Activated gamma-delta T cell (primary cell): Measurements from ENCODE around the gene NMRK1.

Experiments
- DNase-seq: peaks from one replicate; lab custom pipeline; 2025; lab: John Stamatoyannopoulos, UW

The NMRK1 gene

DNA sequence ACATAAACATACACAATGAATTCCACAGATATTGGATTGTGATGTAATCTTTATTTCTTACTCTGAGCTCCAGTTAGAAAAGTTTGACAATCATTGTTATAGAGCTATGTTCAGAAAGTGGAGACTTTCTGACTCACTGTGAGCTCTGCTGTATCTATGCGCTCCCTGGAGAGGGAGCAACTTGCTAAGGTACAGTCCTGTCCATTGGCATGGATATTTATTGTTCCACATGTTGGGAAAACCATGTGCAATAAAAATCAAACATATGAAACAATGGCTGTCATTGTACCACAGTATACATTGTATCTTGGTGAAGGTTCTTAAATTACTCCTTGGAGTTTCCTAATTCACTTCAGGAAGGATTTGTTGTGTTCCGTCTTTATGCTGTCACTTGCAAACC, 26.8 kb downstream of the NMRK1 start:
- no peak for DNase-seq

DNA sequence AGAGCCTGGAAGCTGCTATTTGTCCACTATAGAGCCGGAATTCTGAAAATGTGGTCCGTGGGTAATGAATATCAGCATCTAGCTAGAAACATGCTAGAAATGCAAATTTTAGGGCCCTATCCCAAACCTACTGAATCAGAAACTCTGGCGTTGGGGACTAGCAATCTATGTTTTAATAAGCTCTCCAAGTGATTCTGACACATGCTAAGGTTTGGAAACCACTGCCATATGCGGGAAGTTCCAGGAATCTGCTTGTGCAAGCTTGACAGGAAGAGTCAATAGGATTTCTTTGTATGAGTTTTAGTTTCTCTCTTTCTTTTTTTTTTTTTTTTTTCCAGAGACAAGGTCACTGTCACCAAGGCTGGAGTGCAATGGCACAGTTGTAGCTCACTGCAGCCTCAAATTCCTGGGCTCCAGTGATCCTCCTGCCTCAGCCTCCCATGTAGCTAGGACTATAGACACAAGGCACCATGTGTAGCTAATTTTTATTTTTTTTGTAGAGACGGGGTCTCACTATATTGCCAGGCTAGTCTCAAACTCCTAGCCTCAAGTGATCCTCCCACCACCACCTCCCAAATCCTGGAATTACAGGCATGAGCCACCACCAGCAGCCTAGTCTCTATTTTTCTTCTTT, 33.5 kb downstream of the NMRK1 start:
- no peak for DNase-seq

DNA sequence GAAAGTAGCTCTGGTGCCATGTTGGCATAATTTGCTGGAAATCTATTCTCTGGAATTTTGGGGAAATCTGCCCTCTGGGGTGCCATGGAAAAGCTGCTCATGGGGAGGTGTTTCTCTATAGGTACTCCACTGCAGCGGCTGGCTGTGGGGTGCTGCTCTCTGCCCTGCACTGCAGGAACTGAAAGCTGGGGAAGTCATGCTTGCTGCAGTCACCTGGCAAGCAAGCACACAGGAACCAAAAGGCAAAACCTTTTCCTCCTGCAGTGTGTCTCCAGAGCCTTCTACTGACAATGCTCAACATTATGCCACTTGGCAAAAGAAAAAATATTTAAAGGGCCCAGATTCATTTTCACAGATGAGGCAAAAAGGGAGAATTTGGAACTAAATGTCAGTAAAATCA, 34.1 kb downstream of the NMRK1 start:
- DNase-seq = no peak

DNA sequence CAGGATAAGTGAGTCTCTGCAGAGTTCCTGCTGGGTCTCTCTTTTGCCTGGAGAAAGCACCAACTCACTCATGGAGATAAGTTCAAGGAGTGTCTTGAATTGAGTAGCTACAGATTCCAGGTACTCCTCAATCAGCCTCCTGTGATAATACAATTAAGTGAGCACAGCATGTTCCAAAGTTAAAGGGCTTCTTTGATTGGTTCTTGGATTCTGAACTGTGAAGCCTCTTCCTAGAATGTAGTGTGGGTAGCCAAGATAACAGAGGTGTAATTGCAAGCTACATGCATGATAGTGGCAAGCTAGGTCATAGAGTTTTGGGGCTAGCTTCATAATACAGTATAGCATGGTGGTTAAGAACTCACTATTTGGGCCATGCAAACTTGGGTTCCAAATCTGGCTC, 36.7 kb downstream of the NMRK1 start:
- no peak for DNase-seq

DNA sequence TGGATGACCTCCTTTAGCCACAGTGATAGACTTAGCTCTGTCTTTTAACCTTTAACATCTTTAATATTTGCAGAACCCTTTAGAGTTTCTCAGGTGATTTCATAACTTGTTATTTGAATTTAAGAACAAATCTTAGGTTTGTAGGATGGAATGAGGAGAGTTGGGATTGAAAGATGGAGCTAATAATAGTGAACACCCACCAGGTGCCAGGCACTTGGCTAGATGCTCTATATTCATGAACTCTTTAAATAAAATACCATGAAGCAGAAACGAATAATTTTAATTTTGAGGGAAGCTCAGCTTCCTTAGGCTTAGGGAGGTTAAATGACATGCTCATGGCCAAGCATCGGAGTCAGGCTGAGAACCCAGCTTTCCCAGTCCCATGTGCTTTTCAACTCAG, 40.4 kb downstream of the NMRK1 start:
- no peak for DNase-seq

DNA sequence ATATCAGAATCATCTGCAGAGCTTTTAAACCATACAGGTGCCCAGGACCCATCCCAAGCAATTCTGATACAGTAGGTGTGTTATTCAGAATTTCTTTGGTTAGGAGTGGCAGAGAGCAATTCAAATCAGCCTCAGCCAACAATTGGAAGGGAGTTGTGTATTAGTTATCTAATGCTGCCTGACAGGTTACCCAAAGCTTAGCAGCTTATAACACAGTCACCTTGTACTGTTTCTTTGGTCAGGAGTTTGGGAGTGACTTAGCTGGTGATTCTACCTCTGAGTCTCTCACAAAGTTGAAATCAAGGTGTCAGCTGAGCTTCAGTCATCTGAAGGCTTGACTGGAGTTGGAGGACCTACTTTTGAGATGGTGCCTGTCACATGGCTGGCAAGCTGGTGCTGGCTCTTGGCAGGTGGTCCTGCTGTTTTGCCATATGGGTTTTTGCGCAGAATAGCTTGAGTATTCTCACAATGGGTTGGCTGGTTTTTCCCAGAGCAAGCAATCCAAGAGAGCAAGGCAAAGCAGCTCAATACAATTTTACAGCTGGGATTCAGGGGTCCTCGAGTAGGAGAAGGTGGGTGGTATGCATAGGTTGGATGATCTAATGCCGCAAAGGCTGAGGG, 41.1 kb downstream of the NMRK1 start:
- no peak for DNase-seq

DNA sequence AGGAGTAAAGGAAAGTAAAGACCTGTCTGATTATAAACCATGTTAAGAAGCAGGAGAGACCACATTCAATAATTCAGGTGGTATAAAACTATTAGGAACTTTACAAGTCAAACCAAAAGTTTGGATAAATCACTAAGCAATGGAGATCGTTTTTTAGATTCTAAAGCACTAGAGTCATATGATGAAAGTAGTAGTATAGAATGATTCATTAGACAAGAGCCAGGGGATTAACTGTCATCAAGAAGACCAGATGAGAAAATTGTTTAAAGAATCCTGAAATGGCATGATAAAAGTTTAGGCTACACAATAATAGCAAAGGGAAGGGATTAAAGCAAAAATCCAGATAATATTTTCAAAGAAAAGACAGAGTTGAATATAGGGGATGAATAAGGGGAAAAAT, 46.9 kb downstream of the NMRK1 start:
- no peak for DNase-seq

DNA sequence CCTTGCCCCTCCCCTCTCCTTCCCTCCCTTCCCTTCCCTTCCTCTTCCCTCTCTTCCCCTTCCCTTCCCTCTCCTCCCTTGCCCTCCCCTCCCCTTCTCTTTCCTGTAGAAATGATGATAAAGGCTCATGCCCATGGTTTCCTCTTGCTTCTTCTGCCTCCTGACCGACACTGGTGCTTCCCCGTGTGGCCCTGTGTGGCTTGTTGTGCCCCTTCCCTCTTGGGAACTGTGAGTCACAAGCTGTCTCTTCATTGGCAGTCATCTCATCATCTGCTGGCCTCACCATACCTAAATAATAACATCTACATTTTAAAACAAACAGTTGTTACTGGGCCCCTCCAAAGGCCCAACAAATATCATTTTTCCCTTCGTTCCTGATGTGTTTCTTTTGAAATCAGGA, 48.2 kb downstream of the NMRK1 start:
- no peak for DNase-seq

DNA sequence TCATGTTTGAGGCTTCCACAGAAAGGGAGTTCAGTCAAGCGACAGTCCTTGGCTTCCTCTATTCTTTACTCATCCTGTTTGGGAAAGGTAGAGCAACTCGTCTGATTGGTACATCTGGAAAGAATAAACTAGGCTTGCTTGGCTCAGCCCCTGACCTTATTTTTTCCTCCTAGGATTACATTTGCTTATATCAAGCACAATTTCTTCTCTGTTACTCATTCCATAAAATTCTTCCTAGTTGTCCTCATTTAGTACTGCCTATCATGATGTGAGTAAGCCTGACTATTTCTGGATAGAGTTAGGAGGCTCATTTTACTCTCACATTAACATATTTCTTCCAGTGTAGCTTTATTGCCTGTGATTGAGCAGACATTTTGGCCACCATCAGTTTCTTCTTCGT, 48.9 kb downstream of the NMRK1 start:
- no peak for DNase-seq

DNA sequence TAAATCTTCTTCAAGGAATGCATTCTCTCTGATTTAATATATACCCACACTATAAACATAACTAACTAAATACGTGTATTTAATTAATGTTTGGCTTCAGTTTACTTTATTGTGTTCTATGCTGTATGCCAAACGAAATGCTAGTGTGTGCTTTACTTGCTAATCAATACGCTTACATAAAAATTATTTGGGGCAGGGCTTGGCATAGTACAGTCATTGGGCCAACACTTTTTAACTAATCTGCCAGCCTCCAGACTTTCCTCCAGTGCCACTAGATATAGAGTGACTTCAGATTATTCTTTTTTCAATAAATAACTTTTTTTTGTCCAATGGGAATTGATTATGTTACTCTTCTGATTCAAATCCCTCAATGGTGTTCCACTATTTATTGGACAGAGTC, 51.2 kb downstream of the NMRK1 start:
- no peak for DNase-seq

DNA sequence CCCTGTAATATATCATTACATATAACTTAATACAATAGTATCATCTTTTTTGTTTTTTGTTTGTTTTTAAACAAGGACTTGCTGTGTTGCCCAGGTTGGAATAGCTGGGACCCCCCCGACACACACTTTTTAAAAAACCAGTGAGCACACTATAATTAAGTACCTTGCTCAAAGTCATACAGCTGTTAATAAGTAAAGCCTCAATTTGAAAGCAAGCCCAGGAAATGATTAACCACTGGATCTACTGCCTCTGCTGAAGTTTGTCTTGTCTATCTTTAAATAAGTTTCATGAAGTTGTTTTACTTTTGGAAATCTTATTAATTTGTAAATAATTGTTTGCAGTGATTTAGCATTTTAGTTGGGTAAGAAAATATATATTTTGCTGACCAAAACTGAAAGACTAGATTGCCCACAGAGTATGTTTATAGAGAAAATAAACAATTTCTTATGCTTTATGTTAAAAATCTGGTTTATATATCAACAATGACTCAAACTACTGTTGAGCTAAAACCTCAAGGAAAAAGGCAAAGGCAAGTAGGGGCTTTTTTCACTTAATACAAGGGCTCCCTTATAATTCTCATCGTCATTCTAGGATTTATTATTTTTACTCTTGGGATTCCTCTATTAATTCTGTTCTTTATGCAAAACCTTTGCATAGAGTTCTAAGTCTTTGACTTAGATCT, 54.0 kb downstream of the NMRK1 start:
- no peak for DNase-seq

DNA sequence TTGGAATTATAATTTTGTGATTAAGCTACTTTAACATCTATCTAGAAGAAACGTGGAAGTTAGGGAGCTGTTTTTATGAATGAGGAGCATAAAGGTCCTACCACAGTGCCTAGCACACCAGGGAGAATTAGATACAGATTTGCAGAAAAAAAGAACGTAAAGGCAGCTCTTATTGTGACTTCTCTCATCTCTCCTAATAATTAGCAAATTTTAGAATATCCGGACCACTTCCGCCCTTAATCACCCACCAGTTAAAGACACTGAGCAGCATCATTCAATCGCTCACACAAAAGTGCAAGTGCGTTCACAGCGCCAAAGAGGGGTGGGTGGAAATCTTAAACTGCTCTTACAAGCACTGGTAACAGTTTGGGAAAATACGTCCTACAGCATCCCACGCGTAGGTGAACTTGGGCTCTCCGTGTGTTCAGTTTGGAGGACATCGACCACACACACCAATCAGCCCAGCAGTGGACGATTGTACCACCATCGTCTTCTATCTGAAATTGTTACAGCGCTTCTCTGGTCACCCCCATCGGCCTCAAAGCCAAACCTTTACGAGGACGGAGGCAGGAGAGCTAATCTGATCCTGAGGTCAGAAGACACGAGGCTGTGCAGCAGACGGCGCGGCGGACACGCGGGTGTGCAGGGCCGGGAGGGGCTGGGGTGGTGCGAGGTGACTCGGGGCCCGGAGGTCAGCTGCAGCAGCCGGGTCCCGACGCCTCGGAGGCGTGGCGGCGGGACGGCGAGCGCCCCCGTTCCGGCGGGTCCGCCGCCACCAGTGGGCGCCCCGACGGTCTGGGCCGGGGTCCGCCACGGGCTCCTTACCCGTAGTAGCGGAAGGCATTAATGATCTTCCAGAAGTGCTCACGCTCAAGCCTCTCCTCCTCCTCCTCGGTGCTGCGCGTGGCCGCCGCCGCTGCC, 60.5 kb downstream of the NMRK1 start:
- DNase-seq = peak; percentile 53

DNA sequence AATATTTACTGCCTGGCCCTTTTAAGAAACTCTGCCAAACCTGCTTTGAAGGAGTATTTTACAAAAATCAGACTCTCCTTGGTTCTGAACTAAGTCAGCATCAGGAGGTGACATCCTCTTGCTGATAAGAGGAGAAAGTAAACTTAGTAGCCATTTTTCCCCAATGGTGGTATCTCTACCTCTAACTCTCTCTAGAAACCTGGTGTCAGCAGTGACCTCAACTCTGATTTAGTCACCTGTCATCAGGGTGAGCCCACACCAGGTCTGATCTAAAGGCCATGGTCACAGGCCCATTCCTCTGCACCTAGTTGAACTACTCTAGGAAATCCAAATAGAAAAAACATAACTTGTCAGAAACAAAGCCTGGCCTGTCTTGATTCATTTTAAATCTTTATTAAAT, 64.1 kb downstream of the NMRK1 start:
- DNase-seq = no peak

DNA sequence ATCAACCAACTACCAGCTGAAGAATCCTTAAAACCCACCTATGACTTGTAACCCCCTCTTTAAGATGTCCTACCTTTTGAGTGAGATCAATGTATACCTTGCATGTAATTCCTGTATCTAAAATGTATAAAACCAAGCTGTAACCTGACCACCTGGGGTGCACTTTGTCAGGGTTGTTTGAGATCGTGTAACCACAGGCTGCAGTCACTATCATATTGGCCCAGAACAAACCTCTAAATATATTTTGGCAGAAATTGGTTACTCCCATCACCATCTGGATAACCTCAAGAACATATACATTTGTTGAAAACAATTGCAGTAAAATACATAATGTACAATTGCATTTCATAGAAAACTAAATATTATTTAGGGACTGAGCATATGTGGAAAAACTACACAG, 68.3 kb downstream of the NMRK1 start:
- DNase-seq = no peak

DNA sequence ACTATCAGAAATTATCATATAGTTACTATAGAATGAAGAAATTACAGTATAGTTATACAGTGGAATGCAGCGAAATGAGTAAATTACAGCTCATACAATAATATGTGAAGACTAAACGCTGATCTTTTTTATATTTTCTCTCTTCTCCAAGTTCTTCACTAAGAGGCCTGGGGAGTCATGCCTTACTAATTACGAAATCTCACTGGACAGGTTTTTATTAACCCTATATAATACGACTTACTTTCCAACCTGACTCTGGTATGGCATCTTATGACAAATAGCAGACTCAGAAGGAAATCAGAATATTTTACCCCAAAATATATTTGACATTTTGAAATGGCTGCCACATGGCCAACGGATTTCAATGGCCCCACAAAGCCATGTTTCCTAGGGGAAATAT, 68.9 kb downstream of the NMRK1 start:
- no peak for DNase-seq

DNA sequence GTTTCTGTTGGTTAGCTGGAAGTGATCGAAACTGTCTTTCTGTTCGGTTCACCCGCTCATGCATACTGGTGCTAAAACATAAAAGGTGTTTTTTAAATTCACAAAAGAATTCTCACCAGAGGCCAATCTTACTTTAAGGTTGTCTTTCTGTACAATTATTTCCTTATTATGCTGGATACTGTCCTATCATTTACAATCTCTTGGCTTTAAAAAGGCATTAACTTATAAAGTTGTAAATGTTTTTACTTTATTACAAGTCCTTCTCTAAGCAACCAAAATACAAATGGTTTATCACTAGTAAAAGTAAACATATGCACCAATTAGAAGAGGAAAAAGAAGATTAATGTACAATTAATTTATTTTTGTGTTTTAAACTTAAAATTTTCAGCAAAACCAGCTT, 70.6 kb downstream of the NMRK1 start:
- DNase-seq = no peak

DNA sequence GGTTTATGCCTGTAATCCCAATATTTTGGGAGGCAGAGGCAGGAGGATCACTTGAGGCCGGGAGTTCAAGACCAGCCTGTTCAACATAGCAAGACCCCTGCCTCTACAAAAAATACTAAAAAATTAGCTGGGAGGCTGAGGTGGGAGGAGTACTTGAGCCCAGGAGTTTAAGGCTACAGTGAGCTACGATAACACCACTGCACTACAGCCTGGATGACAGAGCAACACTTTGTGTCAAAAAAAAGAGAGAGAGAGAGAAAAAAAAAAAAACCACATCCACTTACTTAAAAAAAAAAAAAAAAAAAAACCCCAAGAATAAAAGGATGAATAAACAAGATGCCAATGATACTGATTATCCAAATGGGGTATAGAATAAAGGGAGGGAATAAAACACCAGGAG, 74.2 kb downstream of the NMRK1 start:
- DNase-seq = no peak
